IPS-18a (cell line): ENCODE data around the gene ESRRA.
A peak's percentile ranks its signal among the peaks of the same experiment; 100 is the strongest.
"Not testable (repeated sequence)": the region's sequence is repeated elsewhere in the genome, so short reads cannot be mapped to it uniquely, and the experiment has no call there.

Experiments
- H3K27ac ChIP-seq: one replicate; pipeline ENCODE4 v1.5.1; 2013; ENCODE audit warnings: low read length
- H3K27me3 ChIP-seq: one replicate; pipeline ENCODE4 v1.6.1; 2013; ENCODE audit warnings: mild to moderate bottlenecking, low read length; ENCODE audit not compliant: control insufficient read depth, insufficient read depth
- H3K36me3 ChIP-seq: one replicate; pipeline ENCODE4 v1.6.1; 2013; ENCODE audit warnings: low read depth, low read length; ENCODE audit not compliant: control insufficient read depth
- H3K4me1 ChIP-seq: one replicate; pipeline ENCODE4 v1.6.1; 2013; ENCODE audit warnings: low read depth, low read length; ENCODE audit not compliant: control insufficient read depth
- H3K4me3 ChIP-seq: one replicate; pipeline ENCODE4 v1.5.1; 2013; ENCODE audit warnings: low read length
- H3K9ac ChIP-seq: one replicate; pipeline ENCODE4 v1.6.1; 2013; ENCODE audit warnings: mild to moderate bottlenecking, low read length, moderate library complexity
- H3K9me3 ChIP-seq: one replicate; pipeline ENCODE4 v1.6.1; 2013; ENCODE audit warnings: low read depth, low read length; ENCODE audit not compliant: control insufficient read depth

Gene ESRRA

GRCh38 chr11:64318766-64319761 is 13.7 kb downstream of the ESRRA start:
- H3K9me3 ChIP-seq: no peaks in the 10 kb centered on the region
- H3K27ac ChIP-seq: peak overlapping the region; percentile 12
- no peaks in the 10 kb centered on the region for H3K27me3 ChIP-seq
- H3K4me1 ChIP-seq: peaks cover 6% of the 10 kb centered on the region
- H3K4me3 ChIP-seq: peak overlapping the region; percentile 98
- peak overlapping the region; percentile 92 for H3K9ac ChIP-seq
- peaks cover 24% of the 10 kb centered on the region for H3K36me3 ChIP-seq

GRCh38 chr11:64320556-64320955 is 15.2 kb downstream of the ESRRA start:
- Histone ChIP-seq H3K9me3 (no peaks in the 10 kb centered on the region), H3K36me3 (peaks cover 17% of the 10 kb centered on the region), H3K9ac (no peak overlapping the region), H3K4me1 (peaks cover 6% of the 10 kb centered on the region), H3K27ac (no peak overlapping the region), H3K27me3 (no peaks in the 10 kb centered on the region), H3K4me3 (no peak overlapping the region)

- Histone ChIP-seq H3K4me3 (no peak overlapping the region), H3K36me3 (peaks cover 14% of the 10 kb centered on the region), H3K9ac (no peak overlapping the region), H3K9me3 (no peaks in the 10 kb centered on the region), H3K4me1 (peaks cover 6% of the 10 kb centered on the region), H3K27ac (no peak overlapping the region), H3K27me3 (no peaks in the 10 kb centered on the region)
These were observed 15.7 kb downstream of the ESRRA start for GRCh38 chr11:64321026-64321425.

DNA sequence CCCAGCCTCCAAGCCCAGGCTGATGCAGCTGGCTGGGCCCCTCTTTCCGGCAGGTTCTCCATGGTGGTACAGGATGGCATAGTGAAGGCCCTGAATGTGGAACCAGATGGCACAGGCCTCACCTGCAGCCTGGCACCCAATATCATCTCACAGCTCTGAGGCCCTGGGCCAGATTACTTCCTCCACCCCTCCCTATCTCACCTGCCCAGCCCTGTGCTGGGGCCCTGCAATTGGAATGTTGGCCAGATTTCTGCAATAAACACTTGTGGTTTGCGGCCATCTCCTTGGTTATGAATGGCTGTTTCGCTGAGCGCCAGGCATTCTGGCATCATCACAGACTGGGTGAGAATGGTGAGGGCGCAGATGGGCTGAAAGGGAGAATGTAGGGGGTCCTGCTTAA is 16.2 kb downstream of the ESRRA start:
- Histone ChIP-seq H3K27ac (no peak overlapping the region), H3K9ac (no peak overlapping the region)

DNA sequence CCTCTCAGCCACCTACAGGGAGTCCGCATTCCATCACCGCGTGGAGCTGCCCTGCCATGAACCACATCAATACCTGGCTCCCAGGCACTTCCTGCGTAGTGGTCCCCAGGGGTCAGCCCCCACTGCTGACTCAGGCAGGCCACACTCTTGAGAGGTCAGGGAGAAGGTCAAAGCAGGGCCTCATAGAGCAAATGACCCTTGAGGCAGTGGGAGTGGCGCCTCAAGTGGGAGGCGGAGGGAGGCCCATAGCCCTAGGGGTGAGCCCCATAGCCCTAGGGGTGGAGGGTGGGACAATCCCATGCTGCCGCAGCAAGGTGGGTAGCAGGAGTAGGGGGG is 17.6 kb downstream of the ESRRA start:
- no peaks in the 10 kb centered on the region for H3K27me3 ChIP-seq
- no peak overlapping the region for H3K9ac ChIP-seq
- no peak overlapping the region for H3K27ac ChIP-seq
- no peak overlapping the region for H3K4me3 ChIP-seq
- H3K4me1 ChIP-seq: peaks cover 6% of the 10 kb centered on the region
- H3K9me3 ChIP-seq: no peaks in the 10 kb centered on the region
- H3K36me3 ChIP-seq: peaks cover 11% of the 10 kb centered on the region

More for the DNA sequence above, 16.2 kb downstream of the ESRRA start:
- H3K4me3 ChIP-seq: no peak overlapping the region
- no peaks in the 10 kb centered on the region for H3K27me3 ChIP-seq
- peaks cover 6% of the 10 kb centered on the region for H3K4me1 ChIP-seq
- H3K36me3 ChIP-seq: peaks cover 11% of the 10 kb centered on the region
- H3K9me3 ChIP-seq: no peaks in the 10 kb centered on the region

DNA sequence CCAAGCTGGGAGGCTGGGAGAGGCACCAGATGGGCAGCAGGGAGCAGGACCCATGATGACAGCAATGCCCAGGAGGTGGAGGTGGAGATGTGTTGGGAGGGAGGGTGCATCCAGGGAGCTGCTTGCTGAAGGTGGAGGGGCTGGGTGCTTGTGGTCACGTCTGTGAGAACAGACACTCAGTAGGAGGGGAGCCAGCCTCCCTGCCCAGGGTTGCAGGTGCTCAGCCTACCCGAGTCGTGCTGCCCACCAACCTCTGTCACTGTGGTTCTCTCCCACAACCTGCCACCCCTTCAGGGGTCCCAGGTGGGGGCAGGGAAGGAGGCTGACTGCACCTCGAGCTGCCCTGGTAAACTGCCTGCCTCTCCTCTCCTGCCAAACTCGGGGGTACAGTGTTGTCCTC is 18.0 kb downstream of the ESRRA start:
- no peak overlapping the region for H3K4me3 ChIP-seq
- H3K4me1 ChIP-seq: peaks cover 6% of the 10 kb centered on the region
- no peak overlapping the region for H3K9ac ChIP-seq
- H3K27ac ChIP-seq: no peak overlapping the region
- H3K9me3 ChIP-seq: no peaks in the 10 kb centered on the region
- H3K36me3 ChIP-seq: peaks cover 11% of the 10 kb centered on the region
- H3K27me3 ChIP-seq: no peaks in the 10 kb centered on the region

DNA sequence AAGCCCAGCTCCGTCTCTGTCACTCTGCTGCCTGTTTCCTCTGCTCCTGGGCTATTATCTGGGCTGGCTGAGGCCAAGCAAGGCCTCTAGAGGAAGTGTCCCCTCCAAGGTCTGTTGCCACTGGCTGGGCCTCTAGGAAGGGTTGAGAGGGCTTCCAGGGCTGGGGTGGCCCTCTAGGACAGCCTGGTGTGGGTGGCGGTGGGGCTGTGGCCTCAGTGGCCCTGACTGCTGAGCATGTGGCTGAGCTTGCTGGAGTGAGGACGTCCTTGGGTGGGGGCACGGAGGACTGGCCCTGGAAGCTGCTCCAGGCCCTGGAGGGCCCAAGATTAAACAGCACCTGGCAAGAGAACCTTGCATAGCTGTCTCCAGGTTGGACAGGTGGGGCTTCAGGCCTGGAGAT is 18.7 kb downstream of the ESRRA start:
- H3K27me3 ChIP-seq, H3K4me3 ChIP-seq, H3K27ac ChIP-seq, H3K9ac ChIP-seq, H3K4me1 ChIP-seq, H3K9me3 ChIP-seq: not testable (repeated sequence)
- peaks cover 11% of the 10 kb centered on the region for H3K36me3 ChIP-seq

- no peak overlapping the region for H3K27ac ChIP-seq
- H3K9me3 ChIP-seq: no peaks in the 10 kb centered on the region
- H3K27me3 ChIP-seq: no peaks in the 10 kb centered on the region
- H3K4me3 ChIP-seq: no peak overlapping the region
- peaks cover 11% of the 10 kb centered on the region for H3K36me3 ChIP-seq
- no peaks in the 10 kb centered on the region for H3K4me1 ChIP-seq
- H3K9ac ChIP-seq: no peak overlapping the region
These were observed 19.6 kb downstream of the ESRRA start for GRCh38 chr11:64324692-64325469.

DNA sequence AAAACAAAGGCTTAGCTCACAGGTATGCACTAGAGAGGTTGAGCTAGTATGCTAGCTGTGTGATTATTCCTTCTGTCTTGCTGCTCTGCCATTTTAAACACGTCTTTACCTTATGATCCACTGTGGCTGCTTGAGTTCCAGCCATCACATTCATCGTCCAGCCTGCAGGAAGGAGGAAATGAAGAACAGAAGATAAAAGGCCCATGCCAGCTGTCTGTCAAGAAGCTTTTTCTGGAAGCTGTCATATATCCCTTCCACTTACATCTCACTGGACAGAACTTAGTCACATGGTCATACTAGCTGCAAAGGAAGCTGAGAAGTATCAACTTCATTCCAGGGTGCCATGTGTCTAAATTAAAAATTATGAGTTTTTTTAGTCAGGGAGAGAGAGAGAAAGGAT is 22.1 kb downstream of the ESRRA start:
- Histone ChIP-seq H3K4me3 (no peak overlapping the region), H3K4me1 (no peaks in the 10 kb centered on the region), H3K9me3 (no peaks in the 10 kb centered on the region), H3K27me3 (no peaks in the 10 kb centered on the region), H3K36me3 (no peaks in the 10 kb centered on the region), H3K9ac (no peak overlapping the region), H3K27ac (no peak overlapping the region)

DNA sequence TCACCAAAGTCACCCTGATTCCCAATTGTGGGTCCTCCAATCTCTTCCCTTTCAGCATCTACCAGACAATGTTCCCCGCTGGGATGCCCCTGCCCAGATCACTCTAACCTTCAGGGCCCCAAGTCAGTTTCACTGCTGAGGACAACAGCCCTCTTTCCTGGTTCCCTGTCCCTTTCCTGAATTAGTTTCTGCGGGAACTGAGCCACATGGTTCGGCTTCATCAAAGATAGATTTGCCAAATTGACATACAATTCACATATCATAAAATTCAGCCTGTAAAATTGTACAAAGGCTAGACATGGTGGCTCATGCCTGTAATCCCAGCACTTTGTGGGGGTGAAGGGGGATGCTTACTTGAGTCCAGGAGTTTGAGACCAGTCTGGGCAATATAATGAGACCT is 22.7 kb downstream of the ESRRA start:
- no peaks in the 10 kb centered on the region for H3K27me3 ChIP-seq
- no peak overlapping the region for H3K9ac ChIP-seq
- H3K4me1 ChIP-seq: no peaks in the 10 kb centered on the region
- H3K9me3 ChIP-seq: no peaks in the 10 kb centered on the region
- H3K27ac ChIP-seq: no peak overlapping the region
- H3K36me3 ChIP-seq: no peaks in the 10 kb centered on the region
- no peak overlapping the region for H3K4me3 ChIP-seq

- Histone ChIP-seq H3K4me1 (no peaks in the 10 kb centered on the region), H3K9me3 (no peaks in the 10 kb centered on the region), H3K4me3 (no peak overlapping the region), H3K9ac (no peak overlapping the region), H3K36me3 (no peaks in the 10 kb centered on the region), H3K27me3 (no peaks in the 10 kb centered on the region), H3K27ac (no peak overlapping the region)
These were observed 25.6 kb downstream of the ESRRA start for GRCh38 chr11:64330888-64331287.
